Hepatocyte (in vitro differentiated cells): ENCODE measurements around the gene PALS2. TPM values are rescaled to one million over a fixed set of nuclear protein-coding genes. Genes with fewer than 3 reads are reported as not detected.

Source experiments
- DNase-seq: peaks from one replicate; pipeline ENCODE4 v3.0.0-alpha.2; 2016; ENCODE audit warnings: low spot score
- H2AFZ ChIP-seq: fragments of 200-600 bp; sonication (generic); 2 replicates; pipeline ENCODE4 v1.6.0; 2016; ENCODE audit warnings: antibody characterized with exemption, mild to moderate bottlenecking
- H3K27ac ChIP-seq: fragments of 200-600 bp; sonication (generic); 2 replicates; pipeline ENCODE4 v1.5.1; 2016; ENCODE audit warnings: mild to moderate bottlenecking
- H3K27me3 ChIP-seq: fragments of 200-600 bp; sonication (generic); 2 replicates; pipeline ENCODE4 v1.6.1; 2016
- H3K36me3 ChIP-seq: fragments of 200-600 bp; sonication (generic); replicated peaks from 2 replicates; pipeline ENCODE4 v1.5.1; 2016; ENCODE audit warnings: low read depth; ENCODE audit not compliant: insufficient read depth
- H3K4me1 ChIP-seq: fragments of 200-600 bp; sonication (generic); 2 replicates; pipeline ENCODE4 v1.5.1; 2016; ENCODE audit warnings: mild to moderate bottlenecking, moderate library complexity; ENCODE audit not compliant: insufficient read depth
- H3K4me2 ChIP-seq: fragments of 200-600 bp; sonication (generic); 2 replicates; pipeline ENCODE4 v1.6.0; 2016
- H3K4me3 ChIP-seq: fragments of 200-600 bp; sonication (generic); 2 replicates; pipeline ENCODE4 v1.5.1; 2016; ENCODE audit warnings: mild to moderate bottlenecking
- H3K79me2 ChIP-seq: fragments of 200-600 bp; sonication (generic); 2 replicates; pipeline ENCODE4 v1.6.0; 2017; ENCODE audit warnings: mild to moderate bottlenecking
- H3K9me2 ChIP-seq: fragments of 200-600 bp; sonication (generic); replicated peaks from 2 replicates; pipeline ENCODE4 v1.6.0; 2017; ENCODE audit warnings: mild to moderate bottlenecking; ENCODE audit not compliant: insufficient read depth
- H3K9me3 ChIP-seq: fragments of 200-600 bp; sonication (generic); 2 replicates; pipeline ENCODE4 v1.5.1; 2016; ENCODE audit warnings: low read depth, mild to moderate bottlenecking
- H4K20me1 ChIP-seq: fragments of 200-600 bp; sonication (generic); 2 replicates; pipeline ENCODE4 v1.6.0; 2016; ENCODE audit warnings: mild to moderate bottlenecking; ENCODE audit not compliant: insufficient read depth, poor library complexity, severe bottlenecking
- CTCF ChIP-seq: fragments of 200-600 bp; sonication (generic); IDR thresholded peaks from 2 replicates; pipeline ENCODE4 v1.5.1; 2016; ENCODE audit warnings: antibody characterized with exemption, mild to moderate bottlenecking; ENCODE audit not compliant: poor library complexity
- EZH2 ChIP-seq: fragments of 200-600 bp; sonication (generic); IDR thresholded peaks from 2 replicates; pipeline ENCODE4 v1.6.1; 2016; ENCODE audit warnings: antibody characterized with exemption, mild to moderate bottlenecking, borderline replicate concordance
- EZH2phosphoT487 ChIP-seq: fragments of 200-600 bp; sonication (generic); IDR thresholded peaks from one replicate; pipeline ENCODE4 v1.6.1; 2018; ENCODE audit warnings: antibody characterized with exemption, mild to moderate bottlenecking, low read depth, moderate library complexity; ENCODE audit not compliant: unreplicated experiment, severe bottlenecking
- WGBS: methylation state at CpG from one replicate; pipeline ENCODE4 v1.1.6; 2016; ENCODE audit warnings: low lambda C conversion rate; ENCODE audit errors: missing lambda C conversion rate; 5-methylcytosine and 5-hydroxymethylcytosine counted together
- polyA plus RNA-seq: library from polyadenylated mRNA; unstranded; fragments of >200 nt; fragmentation: Nextera tagmentation; extraction: Ambion mirVana; gene quantifications from 2 replicates; pipeline ENCODE4 v1.2.1, GENCODE V29; 2016
- small RNA-seq: library from RNA; depleted of rRNA; stranded (forward); fragments of <200 nt; gene quantifications from one replicate; pipeline ENCODE3, GENCODE V24; 2014
- total RNA-seq: library from RNA; depleted of rRNA; stranded (reverse); fragments of >200 nt; gene quantifications from 2 replicates; pipeline ENCODE4 v1.2.3, GENCODE V29; 2014

The PALS2 gene
- total and polyA plus RNA-seq, 2 experiments from 2014 or later: 37.6 to 74.9 TPM

DNA sequence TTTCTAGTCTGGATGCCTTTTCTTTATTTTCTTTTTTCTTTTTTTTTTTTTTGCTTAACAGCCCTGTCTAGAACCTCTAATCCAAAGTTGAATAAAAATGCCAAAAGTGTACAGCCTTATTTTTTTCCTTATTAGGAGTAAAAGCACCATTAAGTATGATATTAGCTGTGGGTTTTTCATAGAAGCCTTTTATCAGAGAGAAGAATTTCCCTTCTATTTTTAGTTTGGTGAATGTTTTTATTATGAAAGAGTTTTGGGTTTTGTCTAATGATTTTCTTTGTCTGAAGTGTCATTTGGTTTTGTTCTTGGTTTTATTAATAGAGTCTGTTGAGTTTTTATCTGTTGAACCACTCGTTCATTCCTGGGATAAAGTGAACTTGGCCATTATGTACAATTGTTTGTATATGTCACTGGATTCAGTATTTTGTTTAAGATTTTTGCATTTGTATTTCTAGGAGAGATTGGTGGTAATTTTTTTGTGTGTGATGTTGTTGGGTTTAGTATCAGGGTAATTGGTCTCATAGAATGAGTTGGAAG is 49.5 kb downstream of the PALS2 start:
- Histone ChIP-seq H3K79me2 (peaks cover 84% of the 10 kb centered on the region), H3K4me1 (no peaks in the 10 kb centered on the region), H3K27ac (no peak overlapping the region), H3K36me3 (no peaks in the 10 kb centered on the region), H4K20me1 (peaks cover 9% of the 10 kb centered on the region), H3K9me3 (no peaks in the 10 kb centered on the region), H2AFZ (no peak overlapping the region), H3K4me2 (no peak overlapping the region), H3K4me3 (no peak overlapping the region), H3K9me2 (no peaks in the 10 kb centered on the region), H3K27me3 (no peaks in the 10 kb centered on the region)
- no peak for DNase-seq
- WGBS: 79% methylated on average over 1 of the region's 1 CpG
- no peak for TF ChIP-seq CTCF
- no peak for TF ChIP-seq EZH2
- TF ChIP-seq EZH2phosphoT487: no peak

Small RNAs within 50 kb of the gene (small RNA-seq; reads per million reads assigned to genes)
- gene RNU6-1103P: not detected
- gene SUMO2P14: not detected

Other genes starting within 250 kb of the PALS2 start
- 33.9 and 35.1 TPM in 2 replicates for gene GSDME, start 184.0 kb downstream of the PALS2 start, total RNA-seq
- gene GSDME, start 184.0 kb downstream of the PALS2 start, polyA plus RNA-seq: 48.1 and 48.6 TPM in 2 replicates